Measurements from ENCODE around the gene MAPK8. TPM values are rescaled to one million over a fixed set of nuclear protein-coding genes. Genes with fewer than 3 reads are reported as not detected.

Gene MAPK8
- total and polyA plus RNA-seq, 4 donors, result 9.1 to 142 (median 24.2) TPM

DNA sequence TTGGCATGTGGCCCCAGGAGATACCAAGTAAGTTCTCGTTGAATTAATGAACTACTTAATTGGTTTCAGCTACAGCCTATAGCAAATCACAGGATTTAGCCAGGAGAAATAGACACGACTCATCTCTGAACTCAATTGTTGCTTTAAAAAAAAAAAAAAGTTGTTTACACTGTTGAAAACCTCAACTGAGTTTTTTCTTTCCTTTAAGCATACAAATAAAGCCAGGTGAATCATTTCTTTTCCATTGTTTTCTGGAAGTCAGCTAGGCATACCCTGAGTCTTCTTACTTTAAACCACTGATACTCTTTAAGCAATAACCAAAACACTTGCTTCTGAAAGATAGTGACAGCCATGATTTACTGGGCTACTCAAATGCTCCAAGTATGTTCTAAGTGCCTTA lies 32.7 kb upstream of the MAPK8 start:
- no peaks in the 10 kb centered on the region for H3K36me3 ChIP-seq (ENCODE audit: control insufficient read depth in 4 of 4, insufficient read depth in 4 of 4, low read length in 4 of 4)
- WGBS, 2 donors, result 81 to 85% methylated on average over 2 of the region's 2 CpGs
- peaks cover 0 to 2% (median 1%) of the 10 kb centered on the region in 4 donors for H3K9me3 ChIP-seq (ENCODE audit: control insufficient read depth in 4 of 4, insufficient read depth in 3 of 4, low read length in 3 of 4)
- H3K27ac ChIP-seq (ENCODE audit: low read depth in 1 of 2, low read length in 1 of 2), result no peak overlapping the region
- TF ChIP-seq, protein P1, sequence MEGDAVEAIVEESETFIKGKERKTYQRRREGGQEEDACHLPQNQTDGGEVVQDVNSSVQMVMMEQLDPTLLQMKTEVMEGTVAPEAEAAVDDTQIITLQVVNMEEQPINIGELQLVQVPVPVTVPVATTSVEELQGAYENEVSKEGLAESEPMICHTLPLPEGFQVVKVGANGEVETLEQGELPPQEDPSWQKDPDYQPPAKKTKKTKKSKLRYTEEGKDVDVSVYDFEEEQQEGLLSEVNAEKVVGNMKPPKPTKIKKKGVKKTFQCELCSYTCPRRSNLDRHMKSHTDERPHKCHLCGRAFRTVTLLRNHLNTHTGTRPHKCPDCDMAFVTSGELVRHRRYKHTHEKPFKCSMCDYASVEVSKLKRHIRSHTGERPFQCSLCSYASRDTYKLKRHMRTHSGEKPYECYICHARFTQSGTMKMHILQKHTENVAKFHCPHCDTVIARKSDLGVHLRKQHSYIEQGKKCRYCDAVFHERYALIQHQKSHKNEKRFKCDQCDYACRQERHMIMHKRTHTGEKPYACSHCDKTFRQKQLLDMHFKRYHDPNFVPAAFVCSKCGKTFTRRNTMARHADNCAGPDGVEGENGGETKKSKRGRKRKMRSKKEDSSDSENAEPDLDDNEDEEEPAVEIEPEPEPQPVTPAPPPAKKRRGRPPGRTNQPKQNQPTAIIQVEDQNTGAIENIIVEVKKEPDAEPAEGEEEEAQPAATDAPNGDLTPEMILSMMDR (IDR thresholded peaks at IDR 0.05; ENCODE audit: control extremely low read depth, extremely low read depth), result no peak
- no peaks in the 10 kb centered on the region for H3K27me3 ChIP-seq (ENCODE audit: control insufficient read depth in 3 of 3, insufficient read depth in 3 of 3, low read length in 2 of 3)
- ATAC-seq (ENCODE audit: insufficient read depth, low FRiP score), result no peak
- no peak overlapping the region for H3K4me3 ChIP-seq
- DNase-seq, result no peak
- H3K9ac ChIP-seq (ENCODE audit: insufficient read depth in 1 of 2, low read length in 2 of 2), result no peak overlapping the region
- no peaks in the 10 kb centered on the region for H3K4me1 ChIP-seq (ENCODE audit: control insufficient read depth in 5 of 5, insufficient read depth in 5 of 5, low read length in 5 of 5)

DNA sequence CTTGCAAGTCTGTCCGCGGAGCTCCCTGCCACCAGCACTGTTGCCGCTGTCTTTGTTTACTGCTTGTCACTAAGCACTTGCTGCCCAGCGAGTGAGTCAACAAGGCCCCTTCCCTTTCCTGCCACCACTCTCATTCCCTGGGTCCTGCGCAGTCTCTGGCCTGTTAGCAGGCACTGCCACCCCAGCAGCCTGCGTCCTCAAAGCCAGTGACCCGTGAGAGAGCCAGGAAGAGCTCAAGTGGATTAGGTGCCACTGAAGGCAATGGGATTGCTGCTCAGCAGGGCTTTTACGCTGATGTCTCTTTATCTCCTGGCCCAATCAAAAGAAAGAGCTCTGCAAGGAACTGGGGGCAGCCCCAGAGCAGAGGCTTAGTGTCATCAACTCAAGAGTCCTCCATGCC lies 31.8 kb upstream of the MAPK8 start, which contains the start of gene FRMPD2:
Gene FRMPD2, minus strand, starts transcription at position 61 of the 400 bp plus-strand sequence. CDS start 129 bp downstream, outside the sequence.
- TF ChIP-seq, protein P1 (IDR thresholded peaks at IDR 0.05; ENCODE audit: control extremely low read depth, extremely low read depth), result no peak
- no peaks in the 10 kb centered on the region for H3K4me1 ChIP-seq (ENCODE audit: control insufficient read depth in 5 of 5, insufficient read depth in 5 of 5, low read length in 5 of 5)
- ATAC-seq (ENCODE audit: insufficient read depth, low FRiP score), result no peak
- no peaks in the 10 kb centered on the region for H3K27me3 ChIP-seq (ENCODE audit: control insufficient read depth in 3 of 3, insufficient read depth in 3 of 3, low read length in 2 of 3)
- DNase-seq, result peak in 1 of 3 donors; percentile 19
- peaks cover 0 to 2% (median 1%) of the 10 kb centered on the region in 4 donors for H3K9me3 ChIP-seq (ENCODE audit: control insufficient read depth in 4 of 4, insufficient read depth in 3 of 4, low read length in 3 of 4)
- H3K27ac ChIP-seq (ENCODE audit: low read depth in 1 of 2, low read length in 1 of 2), result no peak within 1 kb of the TSS
- H3K4me3 ChIP-seq, result no peak within 1 kb of the TSS
- no peak within 1 kb of the TSS for H3K9ac ChIP-seq (ENCODE audit: insufficient read depth in 1 of 2, low read length in 2 of 2)
- no peaks in the 10 kb centered on the region for H3K36me3 ChIP-seq (ENCODE audit: control insufficient read depth in 4 of 4, insufficient read depth in 4 of 4, low read length in 4 of 4)
- WGBS, 2 donors, result 73 to 78% methylated on average over 8 of the region's 8 CpGs

DNA sequence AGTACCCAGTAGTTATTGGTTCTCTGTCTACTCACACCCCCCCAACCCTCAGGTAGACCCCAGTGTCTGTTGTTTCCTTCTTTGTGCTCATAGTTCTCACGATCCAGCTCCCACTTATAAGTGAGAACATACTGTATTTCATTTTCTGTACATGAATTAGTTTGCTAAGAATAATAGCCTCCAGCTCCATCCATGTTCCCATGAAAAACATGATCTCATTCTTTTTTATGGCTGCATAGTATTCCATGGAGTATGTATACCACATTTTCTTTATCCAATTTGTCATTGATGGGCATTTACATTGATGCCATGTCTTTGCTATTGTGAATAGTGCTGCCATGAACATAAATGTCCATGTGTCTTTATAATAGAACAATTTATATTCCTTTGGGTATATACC lies 29.4 kb upstream of the MAPK8 start:
- H3K27ac ChIP-seq (ENCODE audit: low read depth in 1 of 2, low read length in 1 of 2), result no peak overlapping the region

More for the DNA sequence above, 29.4 kb upstream of the MAPK8 start:
- Histone ChIP-seq H3K9me3 (ENCODE audit: control insufficient read depth in 4 of 4, insufficient read depth in 3 of 4, low read length in 3 of 4) (peaks cover 0 to 7% (median 1%) of the 10 kb centered on the region in 4 donors), H3K4me3 (no peak overlapping the region), H3K27me3 (ENCODE audit: control insufficient read depth in 3 of 3, insufficient read depth in 3 of 3, low read length in 2 of 3) (no peaks in the 10 kb centered on the region), H3K36me3 (ENCODE audit: control insufficient read depth in 4 of 4, insufficient read depth in 4 of 4, low read length in 4 of 4) (no peaks in the 10 kb centered on the region), H3K4me1 (ENCODE audit: control insufficient read depth in 5 of 5, insufficient read depth in 5 of 5, low read length in 5 of 5) (no peaks in the 10 kb centered on the region), H3K9ac (ENCODE audit: insufficient read depth in 1 of 2, low read length in 2 of 2) (no peak overlapping the region)
- WGBS, 2 donors, result 88 to 92% methylated on average over 1 of the region's 1 CpG
- no peak for DNase-seq
- ATAC-seq (ENCODE audit: insufficient read depth, low FRiP score), result no peak
- TF ChIP-seq, protein P1 (IDR thresholded peaks at IDR 0.05; ENCODE audit: control extremely low read depth, extremely low read depth), result no peak
